SIG-M5 (cell line): Measurements from ENCODE around the gene PLCL1.
"Not testable (repeated sequence)": the region's sequence is repeated elsewhere in the genome, so short reads cannot be mapped to it uniquely, and the experiment has no call there.

Experiments used
- DNase-seq: peaks from one replicate; lab custom pipeline; 2025; lab: John Stamatoyannopoulos, UW

Gene PLCL1

GRCh38 chr2:198186257-198186656, 381.9 kb downstream of the PLCL1 start:
- DNase-seq: no peak

GRCh38 chr2:198187841-198188240, 383.4 kb downstream of the PLCL1 start:
- no peak for DNase-seq

- DNase-seq: no peak
These were observed 384.6 kb downstream of the PLCL1 start for GRCh38 chr2:198188982-198189381.

GRCh38 chr2:198191651-198192050, 387.3 kb downstream of the PLCL1 start:
- DNase-seq: no peak

- DNase-seq: not testable (repeated sequence)
These were observed 392.2 kb downstream of the PLCL1 start for GRCh38 chr2:198196556-198196955.
